Uterus (tissue), 4 donors: ENCODE data around the gene ULK3. TPM values are rescaled to one million over a fixed set of nuclear protein-coding genes. Genes with fewer than 3 reads are reported as not detected.

Source experiments
- DNase-seq, 2 donors: peaks; one replicate each; pipeline ENCODE4 v3.0.0-alpha.2; 2019 to 2020
- H3K27ac ChIP-seq, 2 donors: fragments of 200-600 bp; sonication (generic); 1 replicate in 1 of 2; 2 replicates in 1 of 2; pipeline ENCODE4 v1.5.1; 2016 to 2018
- H3K27me3 ChIP-seq, 2 donors: fragments of 200-600 bp; sonication (generic); one replicate each; pipeline ENCODE4 v1.5.1; 2018 to 2019; ENCODE audit warnings: control low read depth in 1 of 2
- H3K36me3 ChIP-seq, 2 donors: fragments of 200-600 bp; sonication (generic); one replicate each; pipeline ENCODE4 v1.5.1; 2019; ENCODE audit warnings: control low read depth in 1 of 2
- H3K4me1 ChIP-seq, 2 donors: fragments of 200-600 bp; sonication (generic); one replicate each; pipeline ENCODE4 v1.5.1; 2018 to 2019; ENCODE audit warnings: control low read depth in 1 of 2
- H3K4me3 ChIP-seq, 2 donors: fragments of 200-600 bp; sonication (generic); 1 replicate in 1 of 2; 2 replicates in 1 of 2; pipeline ENCODE4 v1.5.1; 2018 to 2019; ENCODE audit warnings: mild to moderate bottlenecking in 1 of 2
- H3K9me3 ChIP-seq, 2 donors: fragments of 200-600 bp; sonication (generic); one replicate each; pipeline ENCODE4 v1.5.1; 2019; ENCODE audit warnings: control low read depth in 1 of 2
- POLR2A ChIP-seq, 2 donors: fragments of 450-650 bp; IDR thresholded peaks; one replicate each; pipeline ENCODE4 v1.6.1; 2016; ENCODE audit warnings: antibody characterized with exemption in 2 of 2, mild to moderate bottlenecking in 1 of 2, moderate library complexity in 1 of 2
- intact Hi-C: fragments of 100-400 bp; cut with DNase I; formaldehyde crosslinking; loops from one replicate; pipeline ENCODE4 v1.15.1; 2023; ENCODE audit warnings: low total_unique reads
- microRNA-seq: library from miRNA; unstranded; fragments of <30 nt; microRNA quantifications from one replicate; pipeline ENCODE4, GENCODE V29; 2016; ENCODE audit warnings: borderline microRNAs expressed, borderline replicate concordance
- small RNA-seq: library from RNA; depleted of rRNA; stranded (forward); fragments of <200 nt; gene quantifications from one replicate; pipeline ENCODE3, GENCODE V24; 2016
- total RNA-seq, 4 donors: library from RNA; depleted of rRNA in 3 of 4; stranded (reverse); fragments of >200 nt in 3 of 4; gene quantifications; one replicate each; pipeline versions ENCODE4 v1.1.0 to v1.2.4, GENCODE V29; 2014 to 2023
- TF ChIP-seq, protein P1 (sequence below), 4 experiments: fragments of 200-600 bp in 2 of 4; fragments of 450-650 bp in 2 of 4; sonication (generic) in 2 of 4; IDR thresholded peaks; one replicate each; pipeline ENCODE4 v1.5.1; 2016 to 2019; ENCODE audit warnings: antibody characterized with exemption in 4 of 4, mild to moderate bottlenecking in 2 of 4, moderate library complexity in 1 of 4
- donor health status: DM: yes; HTN: yes; CAD: no.

The ULK3 gene
- total RNA-seq, 4 donors from 2014 or later: 29.0 to 105 (median 41.2) TPM

GRCh38 chr15:74787251-74788041 is 55.5 kb downstream of the ULK3 start:
- intact Hi-C loops: no loop called here

DNA sequence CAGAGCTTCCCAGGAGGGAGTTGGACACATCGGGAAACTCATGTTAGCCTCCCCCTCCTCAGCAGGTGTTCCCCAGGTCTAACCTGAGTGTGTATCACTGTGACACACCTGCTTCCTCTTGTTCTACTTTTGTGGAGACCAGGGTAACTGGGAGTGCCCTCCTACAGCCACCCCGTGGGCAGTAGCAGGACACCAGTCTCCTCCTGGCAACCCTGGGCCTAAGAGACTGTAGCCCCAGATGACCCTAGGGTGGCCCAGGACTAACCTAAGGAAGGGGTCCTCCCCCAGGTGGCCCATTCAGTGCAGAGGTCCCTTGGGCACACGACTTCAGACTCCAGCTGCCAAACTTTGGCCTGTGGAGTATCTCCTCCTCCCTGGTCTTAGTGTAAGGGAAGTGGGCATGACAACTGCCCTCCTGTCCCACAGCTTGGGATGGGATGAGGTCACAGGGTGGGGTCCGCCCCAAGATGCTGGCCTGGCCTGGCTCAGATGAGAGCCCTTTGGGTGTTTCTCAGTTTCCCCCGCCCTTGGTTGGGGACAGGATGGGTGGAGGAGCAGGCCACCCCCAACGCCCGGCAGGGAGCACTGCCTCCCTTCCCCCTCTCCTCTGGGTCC is 56.3 kb downstream of the ULK3 start:
- Histone ChIP-seq H3K4me1 (peaks cover 0 to 36% of the 10 kb centered on the region in 2 donors), H3K27ac (peak overlapping the region; percentile 3 to 29)
- no peak for TF ChIP-seq POLR2A (IDR thresholded peaks at IDR 0.05)
- TF ChIP-seq, protein P1, sequence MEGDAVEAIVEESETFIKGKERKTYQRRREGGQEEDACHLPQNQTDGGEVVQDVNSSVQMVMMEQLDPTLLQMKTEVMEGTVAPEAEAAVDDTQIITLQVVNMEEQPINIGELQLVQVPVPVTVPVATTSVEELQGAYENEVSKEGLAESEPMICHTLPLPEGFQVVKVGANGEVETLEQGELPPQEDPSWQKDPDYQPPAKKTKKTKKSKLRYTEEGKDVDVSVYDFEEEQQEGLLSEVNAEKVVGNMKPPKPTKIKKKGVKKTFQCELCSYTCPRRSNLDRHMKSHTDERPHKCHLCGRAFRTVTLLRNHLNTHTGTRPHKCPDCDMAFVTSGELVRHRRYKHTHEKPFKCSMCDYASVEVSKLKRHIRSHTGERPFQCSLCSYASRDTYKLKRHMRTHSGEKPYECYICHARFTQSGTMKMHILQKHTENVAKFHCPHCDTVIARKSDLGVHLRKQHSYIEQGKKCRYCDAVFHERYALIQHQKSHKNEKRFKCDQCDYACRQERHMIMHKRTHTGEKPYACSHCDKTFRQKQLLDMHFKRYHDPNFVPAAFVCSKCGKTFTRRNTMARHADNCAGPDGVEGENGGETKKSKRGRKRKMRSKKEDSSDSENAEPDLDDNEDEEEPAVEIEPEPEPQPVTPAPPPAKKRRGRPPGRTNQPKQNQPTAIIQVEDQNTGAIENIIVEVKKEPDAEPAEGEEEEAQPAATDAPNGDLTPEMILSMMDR (IDR thresholded peaks at IDR 0.05): no peak

More at GRCh38 chr15:74787251-74788041, 55.5 kb downstream of the ULK3 start:
- no peak overlapping the region for H3K4me3 ChIP-seq
- H3K9me3 ChIP-seq: no peaks in the 10 kb centered on the region
- no peak for DNase-seq
- H3K27ac ChIP-seq: peak overlapping the region; percentile 29 to 32
- H3K36me3 ChIP-seq: no peaks in the 10 kb centered on the region
- H3K4me1 ChIP-seq: peaks cover 0 to 36% of the 10 kb centered on the region in 2 donors
- no peak for TF ChIP-seq POLR2A (IDR thresholded peaks at IDR 0.05)
- TF ChIP-seq, protein P1 (IDR thresholded peaks at IDR 0.05): peak in 1 of 4 experiments; percentile 38
- H3K27me3 ChIP-seq: no peaks in the 10 kb centered on the region

More for the DNA sequence above, 56.3 kb downstream of the ULK3 start:
- no peak for DNase-seq
- Histone ChIP-seq H3K36me3 (no peaks in the 10 kb centered on the region), H3K9me3 (no peaks in the 10 kb centered on the region), H3K27me3 (no peaks in the 10 kb centered on the region), H3K4me3 (no peak overlapping the region)
- intact Hi-C loops: no loop called here

Small RNA genes lying within 50 kb of the gene (microRNA-seq; reads per million reads assigned to microRNA genes)
- gene MIR4513: not detected
- gene MIR6882: not detected

Small RNA genes lying within 50 kb of the gene (small RNA-seq; reads per million reads assigned to genes)
- gene CPLX3 (not detected), gene MIR4513 (not detected), gene MIR6882 (not detected)

Other genes with a start within 250 kb of the ULK3 start
- gene CLK3, start 227.3 kb downstream of the ULK3 start, total RNA-seq: 10 to 100 TPM; 33.0 to 90.4 (median 84.2) TPM
- 10 to 100 TPM in 2 of 4 donors, 1 to 10 TPM in 2; 8.7 to 40.6 (median 17.9) TPM for gene EDC3, start 147.1 kb downstream of the ULK3 start, total RNA-seq
- gene CYP1A1, start 117.6 kb downstream of the ULK3 start, total RNA-seq: 1 to 10 TPM in 1 of 4 donors, under 1 TPM in 1, not detected in 2; 0.29 to 6.2 TPM
- not detected for gene CYP1A2, start 94.3 kb downstream of the ULK3 start, total RNA-seq
- gene CSK, start 61.1 kb downstream of the ULK3 start, total RNA-seq: 10 to 100 TPM in 3 of 4 donors, 1 to 10 TPM in 1; 4.9 to 41.6 (median 26.4) TPM
- gene LMAN1L, start 30.3 kb downstream of the ULK3 start, total RNA-seq: 1 to 10 TPM in 1 of 4 donors, not detected in 3; 1.5 TPM
- not detected for gene CPLX3, start 16.5 kb downstream of the ULK3 start, total RNA-seq
- 10 to 100 TPM; 15.9 to 67.5 (median 33.0) TPM for gene SCAMP2, start 30.2 kb upstream of the ULK3 start, total RNA-seq
- gene MPI, start 46.9 kb upstream of the ULK3 start, total RNA-seq: 10 to 100 TPM; 28.8 to 73.3 (median 33.7) TPM
- 100 to 1,000 TPM in 2 of 4 donors, 10 to 100 TPM in 2; 32.9 to 343 (median 86.5) TPM for gene FAM219B, start 63.7 kb upstream of the ULK3 start, total RNA-seq
- gene COX5A, start 94.9 kb upstream of the ULK3 start, total RNA-seq: 10 to 100 TPM in 3 of 4 donors, 1 to 10 TPM in 1; 9.0 to 84.1 (median 46.6) TPM
- 10 to 100 TPM in 1 of 4 donors, 1 to 10 TPM in 3; 3.0 to 16.8 (median 7.0) TPM for gene RPP25, start 113.6 kb upstream of the ULK3 start, total RNA-seq
- 1 to 10 TPM in 3 of 4 donors, under 1 TPM in 1; 0.29 to 6.6 (median 1.9) TPM for gene SCAMP5, start 152.4 kb upstream of the ULK3 start, total RNA-seq
- 10 to 100 TPM in 2 of 4 donors, 1 to 10 TPM in 2; 1.2 to 22.8 (median 6.9) TPM for gene PPCDC, start 180.4 kb upstream of the ULK3 start, total RNA-seq